H1 (cell line): Measurements from ENCODE around the gene PARD3. TPM values are rescaled to one million over a fixed set of nuclear protein-coding genes. Genes with fewer than 3 reads are reported as not detected.
"Not testable (repeated sequence)": the region's sequence is repeated elsewhere in the genome, so short reads cannot be mapped to it uniquely, and the experiment has no call there.

Experiments
- CTCF ChIA-PET: fragments of 300-600 bp; sonication (Branson Sonifier 250); formaldehyde crosslinking; loops from one replicate; lab custom pipeline; 2021; ENCODE audit not compliant: partially characterized antibody; lab: Charles Lee
- POLR2A ChIA-PET: fragments of 300-600 bp; sonication (Branson Sonifier 250); formaldehyde crosslinking; loops from one replicate; lab custom pipeline; 2021; ENCODE audit warnings: inconsistent platforms; ENCODE audit not compliant: partially characterized antibody; lab: Charles Lee
- DNase-seq, 2 experiments: peaks; one replicate each; pipeline versions ENCODE4 v3.0.0 to v3.0.0-alpha.2; 2010 to 2022; ENCODE audit warnings: low spot score in 2 of 2, low read depth in 1 of 2, mixed read lengths in 1 of 2
- FAIRE-seq: peaks from 2 replicates; lab custom pipeline; 2011; peaks lifted over from hg19 to GRCh38; lab: Jason Lieb, UNC
- H2AFZ ChIP-seq: 2 replicates; pipeline ENCODE4 v1.8.1; 2012; ENCODE audit warnings: low read length, inconsistent platforms
- H2AK5ac ChIP-seq: 2 replicates; pipeline ENCODE4 v1.6.1; 2013; ENCODE audit warnings: low read depth, low read length
- H2BK120ac ChIP-seq: replicated peaks from 2 replicates; pipeline ENCODE3; 2013; ENCODE audit warnings: low read depth, low read length, inconsistent platforms
- H2BK12ac ChIP-seq: 2 replicates; pipeline ENCODE4 v1.6.1; 2013; ENCODE audit warnings: low read depth, low read length
- H2BK15ac ChIP-seq: 2 replicates; pipeline ENCODE4 v1.6.1; 2013; ENCODE audit warnings: low read length
- H2BK20ac ChIP-seq: 2 replicates; pipeline ENCODE4 v1.6.1; 2013; ENCODE audit warnings: low read length
- H2BK5ac ChIP-seq: 2 replicates; pipeline ENCODE4 v1.6.1; 2013; ENCODE audit warnings: low read depth, low read length
- H3K14ac ChIP-seq: 2 replicates; pipeline ENCODE4 v1.6.1; 2013; ENCODE audit warnings: inconsistent platforms; ENCODE audit not compliant: insufficient read length
- H3K18ac ChIP-seq: 2 replicates; pipeline ENCODE4 v1.6.1; 2013; ENCODE audit warnings: low read length; ENCODE audit errors: extremely low read depth
- H3K23ac ChIP-seq: 2 replicates; pipeline ENCODE4 v1.6.1; 2013; ENCODE audit warnings: inconsistent platforms; ENCODE audit not compliant: insufficient read length
- H3K23me2 ChIP-seq: 2 replicates; pipeline ENCODE4 v1.6.1; 2013; ENCODE audit warnings: low read depth, low read length
- H3K27ac ChIP-seq: 2 replicates; pipeline ENCODE4 v1.6.1; 2011; ENCODE audit warnings: low read depth, low read length, inconsistent platforms
- H3K27me3 ChIP-seq, 4 experiments: replicated peaks in 1 of 4; 1 replicate in 1 of 4; 2 replicates in 3 of 4; pipeline versions ENCODE4 v1.6.1 to v1.8.1; 2011 to 2013; ENCODE audit warnings: low read length in 3 of 4, mild to moderate bottlenecking in 3 of 4, inconsistent platforms in 2 of 4, mixed read lengths in 2 of 4, moderate library complexity in 1 of 4; ENCODE audit not compliant: control insufficient read depth in 3 of 4, insufficient read depth in 3 of 4; ENCODE audit errors: extremely low read depth in 1 of 4
- H3K36me3 ChIP-seq, 4 experiments: 2 replicates each; pipeline versions ENCODE4 v1.6.1 to v1.8.1; 2011 to 2013; ENCODE audit warnings: mild to moderate bottlenecking in 4 of 4, low read length in 3 of 4, moderate library complexity in 2 of 4, control low read depth in 1 of 4, inconsistent platforms in 1 of 4; ENCODE audit not compliant: insufficient read depth in 4 of 4, control insufficient read depth in 2 of 4
- H3K4ac ChIP-seq: replicated peaks from 2 replicates; pipeline ENCODE3; 2013; ENCODE audit warnings: low read length, low read depth, mixed read lengths, inconsistent platforms; ENCODE audit not compliant: insufficient read length
- H3K4me1 ChIP-seq, 4 experiments: replicated peaks in 1 of 4; 1 replicate in 1 of 4; 2 replicates in 3 of 4; pipeline versions ENCODE4 v1.6.1 to v1.8.1; 2011 to 2013; ENCODE audit warnings: low read length in 3 of 4, inconsistent platforms in 2 of 4, mixed read lengths in 1 of 4; ENCODE audit not compliant: insufficient read depth in 4 of 4, control insufficient read depth in 3 of 4
- H3K4me2 ChIP-seq, 2 experiments: 2 replicates each; pipeline versions ENCODE4 v1.6.1 to v1.8.1; 2011 to 2013; ENCODE audit warnings: low read depth in 2 of 2, low read length in 2 of 2, control low read depth in 1 of 2, inconsistent platforms in 1 of 2, mild to moderate bottlenecking in 1 of 2; ENCODE audit not compliant: insufficient read depth in 1 of 2
- H3K4me3 ChIP-seq, 4 experiments: fragments of 200-600, 300-600 bp in 1 of 4; sonication (generic), shearing (Covaris generic), sonication (Bioruptor Twin) in 1 of 4; 2 replicates each; pipeline versions ENCODE4 v1.5.1 to v1.8.1; 2011 to 2016; ENCODE audit warnings: low read length in 4 of 4, low read depth in 3 of 4, control low read depth in 2 of 4, inconsistent platforms in 2 of 4, mild to moderate bottlenecking in 2 of 4, mixed read lengths in 1 of 4, moderate library complexity in 1 of 4; ENCODE audit not compliant: insufficient read depth in 2 of 4; ENCODE audit errors: extremely low read depth in 1 of 4
- H3K56ac ChIP-seq: replicated peaks from 2 replicates; pipeline ENCODE3; 2013; ENCODE audit warnings: low read depth, mild to moderate bottlenecking, mixed read lengths, low read length, inconsistent platforms; ENCODE audit not compliant: insufficient read length
- H3K79me1 ChIP-seq: 2 replicates; pipeline ENCODE4 v1.6.1; 2013; ENCODE audit warnings: low read depth, low read length, control low read depth
- H3K79me2 ChIP-seq, 2 experiments: 2 replicates each; pipeline versions ENCODE4 v1.6.1 to v1.8.1; 2012 to 2013; ENCODE audit warnings: low read length in 2 of 2, mild to moderate bottlenecking in 2 of 2, inconsistent platforms in 1 of 2; ENCODE audit not compliant: insufficient read depth in 2 of 2, control insufficient read depth in 1 of 2
- H3K9ac ChIP-seq, 4 experiments: replicated peaks in 1 of 4; 1 replicate in 1 of 4; 2 replicates in 3 of 4; pipeline versions ENCODE4 v1.6.1 to v1.8.1; 2011 to 2013; ENCODE audit warnings: low read depth in 3 of 4, low read length in 3 of 4, control low read depth in 2 of 4, mild to moderate bottlenecking in 2 of 4, moderate library complexity in 2 of 4, inconsistent platforms in 1 of 4; ENCODE audit errors: extremely low read depth in 1 of 4
- H3K9me3 ChIP-seq, 2 experiments: 2 replicates each; pipeline versions ENCODE4 v1.6.1 to v1.8.1; 2012 to 2013; ENCODE audit warnings: mild to moderate bottlenecking in 2 of 2, moderate library complexity in 2 of 2, control low read depth in 1 of 2, inconsistent platforms in 1 of 2, low read depth in 1 of 2, low read length in 1 of 2, mixed read lengths in 1 of 2; ENCODE audit not compliant: insufficient read depth in 2 of 2
- H4K20me1 ChIP-seq, 2 experiments: replicated peaks in 1 of 2; 2 replicates each; pipeline versions ENCODE3 to v1.8.1; 2011 to 2013; ENCODE audit warnings: inconsistent platforms in 2 of 2, low read length in 2 of 2, mild to moderate bottlenecking in 1 of 2; ENCODE audit not compliant: insufficient read depth in 2 of 2, control insufficient read depth in 1 of 2
- H4K5ac ChIP-seq: 2 replicates; pipeline ENCODE4 v1.6.1; 2013; ENCODE audit warnings: low read length, low read depth, mixed read lengths, inconsistent platforms; ENCODE audit not compliant: insufficient read length
- H4K8ac ChIP-seq: 2 replicates; pipeline ENCODE4 v1.8.0; 2013; ENCODE audit warnings: mild to moderate bottlenecking, moderate library complexity, low read length, inconsistent platforms; ENCODE audit not compliant: insufficient read depth; ENCODE audit errors: extremely low read depth
- H4K91ac ChIP-seq: replicated peaks from 2 replicates; pipeline ENCODE3; 2013; ENCODE audit warnings: low read length, mixed read lengths, inconsistent platforms; ENCODE audit not compliant: insufficient read length
- WGBS, 2 experiments: shearing (Covaris generic) in 1 of 2; methylation state at CpG; one replicate each; pipeline versions ENCODE4 v1.1.6 to v1.1.7; 2013 to 2015; ENCODE audit warnings: low lambda C conversion rate in 2 of 2, mixed read lengths in 2 of 2, inconsistent platforms in 1 of 2, low coverage in 1 of 2, missing lambda C conversion rate in 1 of 2; ENCODE audit not compliant: insufficient replicate concordance in 2 of 2, insufficient coverage in 1 of 2, insufficient read length in 1 of 2; ENCODE audit errors: extremely low coverage in 1 of 2, missing lambda C conversion rate in 1 of 2; 5-methylcytosine and 5-hydroxymethylcytosine counted together
- polyA plus RNA-seq, 7 experiments: library from polyadenylated mRNA; depleted of rRNA in 3 of 7; stranded (reverse) in 5 of 7; unstranded in 2 of 7; fragments of >200 nt in 5 of 7; fragments of 200-250 nt in 2 of 7; gene quantifications; 1 replicate in 5 of 7; 2 replicates in 1 of 7; 4 replicates in 1 of 7; pipeline versions ENCODE4 v1.2.1 to v1.2.3, GENCODE V29; 2011 to 2013; ENCODE audit warnings: missing spikeins in 2 of 7, mixed read lengths in 2 of 7
- total RNA-seq: library from RNA; stranded (reverse); fragmentation: NEBNext Ultra II Directional; extraction: Animal tissue kit (Norgen Biotek cat#: 25700); gene quantifications from 2 replicates; pipeline ENCODE4 v1.2.1, GENCODE V29; 2021

Gene PARD3
- total and polyA plus RNA-seq, 2 of the 8 experiments (the other 6 are each of a cell fraction or from before 2014, with no cell fraction given), result 19.7 to 49.1 TPM

DNA sequence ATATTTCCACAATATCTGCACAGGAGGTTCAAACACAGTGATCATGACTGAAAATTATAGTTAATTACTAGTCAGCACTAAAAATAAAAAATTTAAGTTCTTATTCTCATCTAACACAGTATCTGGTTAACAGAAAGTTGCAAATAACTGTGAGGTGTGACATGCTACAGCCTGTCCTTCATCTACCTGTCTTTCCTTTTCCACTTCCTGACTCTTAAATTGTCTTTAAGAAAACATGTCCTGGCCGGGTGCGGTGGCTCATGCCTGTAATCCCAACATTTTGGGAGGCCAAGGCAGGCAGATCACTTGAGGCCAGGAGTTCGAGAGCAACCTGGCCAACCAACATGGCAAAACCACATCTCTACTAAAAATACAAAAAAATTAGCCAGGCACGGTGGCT is 57.9 kb downstream of the PARD3 start:
- H4K5ac ChIP-seq, H2BK5ac ChIP-seq, H2BK12ac ChIP-seq, H2BK120ac ChIP-seq, H3K23me2 ChIP-seq, H4K8ac ChIP-seq, H3K56ac ChIP-seq, H3K18ac ChIP-seq, H3K23ac ChIP-seq, H2BK15ac ChIP-seq, H3K27me3 ChIP-seq, POLR2A ChIA-PET, H3K4me1 ChIP-seq, H2AK5ac ChIP-seq, H3K4ac ChIP-seq, H3K27ac ChIP-seq, H4K20me1 ChIP-seq, H3K9me3 ChIP-seq, FAIRE-seq, H3K9ac ChIP-seq, H3K4me3 ChIP-seq, H4K91ac ChIP-seq, DNase-seq, H2BK20ac ChIP-seq, H3K4me2 ChIP-seq, H3K14ac ChIP-seq, H2AFZ ChIP-seq, H3K36me3 ChIP-seq: not testable (repeated sequence)
- peaks cover 14% of the 10 kb centered on the region for H3K79me1 ChIP-seq
- 100% methylated on average over 4 of the region's 4 CpGs; no CpG with 5 or more reads in 1 of the 2 experiments for WGBS, 2 experiments
- CTCF ChIA-PET, result interaction anchor here (1.2 to 2.6 kb wide), 2 partner anchors 19 to 25 kb away, joined by 4 to 11 read pairs; no protein-coding TSS in a partner anchor
- H3K79me2 ChIP-seq, result peaks cover 4 to 94% of the 10 kb centered on the region in 2 experiments; a peak in 3 of 4 replicates
